ENCODE data around the gene ABCA10. TPM values are rescaled to one million over a fixed set of nuclear protein-coding genes. Genes with fewer than 3 reads are reported as not detected.

The ABCA10 gene
- total and polyA plus RNA-seq, 2 experiments from 2014 or later, result not detected

GRCh38 chr17:69179227-69179952 lies 49.2 kb downstream of the ABCA10 start:
- Mint-ChIP-seq H3K4me1 (no peaks in the 10 kb centered on the region; the same call in 1 of the 3 replicates), H3K9me3 (no peaks in the 10 kb centered on the region), H3K27ac (no peak overlapping the region), H3K4me3 (no peak overlapping the region), H3K27me3 (ENCODE audit: insufficient read depth, low read depth, poor library complexity) (peaks cover 2% of the 10 kb centered on the region), H3K36me3 (ENCODE audit: low read depth) (no peaks in the 10 kb centered on the region)
- Histone ChIP-seq H4K20me1 (replicated peaks; ENCODE audit: insufficient read depth) (no peaks in the 10 kb centered on the region), H3K4me1 (ENCODE audit: insufficient read depth) (no peaks in the 10 kb centered on the region), H3K36me3 (ENCODE audit: insufficient read depth) (no peaks in the 10 kb centered on the region), H3K27me3 (ENCODE audit: insufficient read depth) (no peaks in the 10 kb centered on the region), H3K4me3 (no peak overlapping the region), H3K9me2 (ENCODE audit: insufficient read depth) (no peaks in the 10 kb centered on the region), H3F3A (replicated peaks; ENCODE audit: low read depth) (no peaks in the 10 kb centered on the region), H2AFZ (peak overlapping the region; percentile 64; the same call in 1 of the 2 replicates), H3K27ac (ENCODE audit: low read depth) (no peak overlapping the region), H3K79me2 (replicated peaks; ENCODE audit: insufficient read depth) (no peaks in the 10 kb centered on the region), H3K4me2 (no peak overlapping the region)
- ATAC-seq, result no peak
- DNase-seq (ENCODE audit: low spot score), result peak; percentile 8
- TF ChIP-seq ZNF331 (CRISPR knock-in tag; IDR thresholded peaks at IDR 0.05; ENCODE audit: low read depth), result no peak
- TF ChIP-seq EZH2phosphoT487 (IDR thresholded peaks at IDR 0.05; ENCODE audit: unreplicated experiment), result no peak
- TF ChIP-seq JUNB (IDR thresholded peaks at IDR 0.05; ENCODE audit: unreplicated experiment), result no peak
- TF ChIP-seq CREB1 (CRISPR knock-in tag; IDR thresholded peaks at IDR 0.05; ENCODE audit: low read depth), result no peak
- TF ChIP-seq REST (IDR thresholded peaks at IDR 0.05; ENCODE audit: unreplicated experiment), result no peak
- no peak for TF ChIP-seq POLR2AphosphoS5 (IDR thresholded peaks at IDR 0.05; ENCODE audit: low read depth)
- no peak for TF ChIP-seq EZH2 (IDR thresholded peaks at IDR 0.05; ENCODE audit: low read depth, unreplicated experiment)

- H2AFZ ChIP-seq, result no peak overlapping the region
- no peaks in the 10 kb centered on the region for H3K36me3 Mint-ChIP-seq (ENCODE audit: low read depth)
- TF ChIP-seq REST (IDR thresholded peaks at IDR 0.05; ENCODE audit: unreplicated experiment) (no peak), JUNB (IDR thresholded peaks at IDR 0.05; ENCODE audit: unreplicated experiment) (no peak), CREB1 (CRISPR knock-in tag; IDR thresholded peaks at IDR 0.05; ENCODE audit: low read depth) (no peak), ZNF114 (CRISPR knock-in tag; IDR thresholded peaks at IDR 0.05) (no peak), EZH2phosphoT487 (IDR thresholded peaks at IDR 0.05; ENCODE audit: unreplicated experiment) (no peak), STAT1 (IDR thresholded peaks at IDR 0.05; ENCODE audit: unreplicated experiment) (no peak), NANOG (IDR thresholded peaks at IDR 0.05; ENCODE audit: borderline replicate concordance) (no peak), ZNF331 (CRISPR knock-in tag; IDR thresholded peaks at IDR 0.05; ENCODE audit: low read depth) (no peak), ETS1 (IDR thresholded peaks at IDR 0.05) (no peak)
Observed at GRCh38 chr17:69176457-69176795, 52.2 kb downstream of the ABCA10 start.

More at GRCh38 chr17:69176457-69176795, 52.2 kb downstream of the ABCA10 start:
- H3K27me3 ChIP-seq (ENCODE audit: insufficient read depth), result no peaks in the 10 kb centered on the region
- no peak overlapping the region for H3K27ac ChIP-seq (ENCODE audit: low read depth)
- H3F3A ChIP-seq (replicated peaks; ENCODE audit: low read depth), result no peaks in the 10 kb centered on the region
- Mint-ChIP-seq H3K27me3 (ENCODE audit: insufficient read depth, low read depth, poor library complexity) (no peaks in the 10 kb centered on the region), H3K4me3 (no peak overlapping the region), H3K27ac (no peak overlapping the region), H3K4me1 (no peaks in the 10 kb centered on the region; the same call in 2 of the 3 replicates), H3K9me3 (no peaks in the 10 kb centered on the region)
- H4K20me1 ChIP-seq (replicated peaks; ENCODE audit: insufficient read depth), result no peaks in the 10 kb centered on the region
- H3K79me2 ChIP-seq (replicated peaks; ENCODE audit: insufficient read depth), result no peaks in the 10 kb centered on the region
- no peaks in the 10 kb centered on the region for H3K9me2 ChIP-seq (ENCODE audit: insufficient read depth)
- no peak overlapping the region for H3K4me2 ChIP-seq
- ATAC-seq, result no peak
- DNase-seq (ENCODE audit: low spot score), result no peak
- H3K4me3 ChIP-seq, result no peak overlapping the region
- H3K36me3 ChIP-seq (ENCODE audit: insufficient read depth), result no peaks in the 10 kb centered on the region
- no peaks in the 10 kb centered on the region for H3K4me1 ChIP-seq (ENCODE audit: insufficient read depth)
